ENCODE measurements around the gene DNMT3A. TPM values are rescaled to one million over a fixed set of nuclear protein-coding genes. Genes with fewer than 3 reads are reported as not detected.

DNMT3A gene
- total RNA-seq, 1 donor from 2014 or later = 16.5 TPM

DNA sequence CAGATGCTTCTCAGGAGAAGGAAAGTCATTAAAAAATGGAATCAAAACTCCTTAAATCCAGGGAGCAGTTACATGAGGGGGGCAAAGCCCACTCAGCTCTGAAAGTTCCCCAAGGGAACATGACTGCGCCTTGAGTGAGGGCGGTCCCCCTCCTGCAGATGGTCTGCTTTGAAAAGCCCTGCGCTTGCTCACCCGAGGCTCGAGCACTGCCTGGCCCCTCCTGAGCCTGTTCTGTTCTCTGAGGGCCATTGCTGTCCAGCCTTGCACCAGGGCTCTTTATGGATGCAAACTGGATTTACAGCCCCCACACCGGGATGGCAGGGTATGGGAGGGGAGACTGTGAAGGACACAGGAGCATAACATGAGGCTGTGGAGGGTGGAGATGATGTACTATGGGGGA is 37.8 kb upstream of the DNMT3A start:
- H3K36me3 ChIP-seq = no peaks in the 10 kb centered on the region
- intact Hi-C loops (cut with micrococcal nuclease) = no loop called here
- H3K27me3 ChIP-seq (ENCODE audit: low read depth) = no peaks in the 10 kb centered on the region
- H3K4me3 ChIP-seq = no peak overlapping the region
- TF ChIP-seq CTCF (IDR thresholded peaks at IDR 0.05; ENCODE audit: borderline replicate concordance) = no peak
- no peak overlapping the region for H3K27ac ChIP-seq (replicated peaks)
- no peaks in the 10 kb centered on the region for H3K9me3 ChIP-seq (replicated peaks)
- no peak for DNase-seq
- peaks cover 21% of the 10 kb centered on the region for H3K4me1 ChIP-seq

DNA sequence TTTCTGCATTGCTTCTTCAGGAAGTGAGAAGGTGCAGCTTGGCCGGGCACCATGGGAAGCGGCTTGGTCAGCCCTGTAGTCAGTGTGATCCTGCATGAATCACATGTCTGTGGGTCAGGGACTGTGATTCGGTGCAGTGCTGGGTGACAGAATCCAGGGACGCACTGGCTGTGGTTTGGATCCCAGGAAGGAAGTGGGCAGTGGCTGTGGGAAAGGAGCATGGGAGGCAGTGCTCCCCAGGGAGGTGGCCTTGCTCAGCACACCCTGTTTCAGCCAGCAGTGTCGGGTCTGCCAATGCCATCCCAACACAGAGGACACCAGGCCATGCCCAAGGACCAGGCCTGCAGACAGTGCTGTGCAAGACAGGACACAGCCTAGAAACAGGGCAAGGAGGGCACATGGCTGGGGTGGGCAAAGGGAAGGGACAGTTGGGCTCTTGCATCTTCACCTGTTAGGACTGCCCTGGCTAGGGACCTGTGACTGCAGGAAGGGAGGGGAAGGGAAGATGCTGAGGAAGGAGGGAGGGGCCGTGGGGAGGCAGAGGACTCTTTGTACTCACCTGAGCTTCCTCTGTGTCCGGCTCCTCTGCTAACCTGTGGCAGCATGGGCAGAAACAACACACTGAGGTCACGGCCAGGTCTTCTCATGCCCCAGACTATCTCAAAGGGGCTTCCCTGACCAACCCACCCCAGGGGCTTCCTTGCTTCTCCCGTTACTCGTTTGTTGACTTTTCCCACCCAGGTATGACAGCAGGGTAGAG is 37.2 kb upstream of the DNMT3A start:
- no peak for DNase-seq
- Histone ChIP-seq H3K9me3 (replicated peaks) (no peaks in the 10 kb centered on the region), H3K36me3 (no peaks in the 10 kb centered on the region), H3K27ac (replicated peaks) (no peak overlapping the region), H3K4me3 (no peak overlapping the region), H3K4me1 (peaks cover 21% of the 10 kb centered on the region), H3K27me3 (ENCODE audit: low read depth) (no peaks in the 10 kb centered on the region)
- intact Hi-C loops (cut with micrococcal nuclease) = no loop called here
- TF ChIP-seq CTCF (IDR thresholded peaks at IDR 0.05; ENCODE audit: borderline replicate concordance) = no peak

- no peak for DNase-seq
- no peaks in the 10 kb centered on the region for H3K9me3 ChIP-seq (replicated peaks)
- intact Hi-C loops (cut with micrococcal nuclease) = no loop called here
- no peak overlapping the region for H3K4me3 ChIP-seq
- H3K4me1 ChIP-seq = peaks cover 28% of the 10 kb centered on the region
- H3K27ac ChIP-seq (replicated peaks) = no peak overlapping the region
- no peaks in the 10 kb centered on the region for H3K27me3 ChIP-seq (ENCODE audit: low read depth)
- TF ChIP-seq CTCF (IDR thresholded peaks at IDR 0.05; ENCODE audit: borderline replicate concordance) = no peak
- no peaks in the 10 kb centered on the region for H3K36me3 ChIP-seq
Measured at GRCh38 chr2:25377822-25378421, 36.2 kb upstream of the DNMT3A start.

- Histone ChIP-seq H3K4me3 (peak overlapping the region; percentile 58), H3K4me1 (peaks cover 28% of the 10 kb centered on the region), H3K36me3 (no peaks in the 10 kb centered on the region), H3K27me3 (ENCODE audit: low read depth) (no peaks in the 10 kb centered on the region), H3K9me3 (replicated peaks) (no peaks in the 10 kb centered on the region), H3K27ac (replicated peaks) (peak overlapping the region; percentile 56)
- peak; percentile 98 for TF ChIP-seq CTCF (IDR thresholded peaks at IDR 0.05; ENCODE audit: borderline replicate concordance)
- peak; percentile 83 for DNase-seq
- intact Hi-C loops (cut with micrococcal nuclease) = no loop called here
Measured at GRCh38 chr2:25376750-25377621, 35.3 kb upstream of the DNMT3A start.

DNA sequence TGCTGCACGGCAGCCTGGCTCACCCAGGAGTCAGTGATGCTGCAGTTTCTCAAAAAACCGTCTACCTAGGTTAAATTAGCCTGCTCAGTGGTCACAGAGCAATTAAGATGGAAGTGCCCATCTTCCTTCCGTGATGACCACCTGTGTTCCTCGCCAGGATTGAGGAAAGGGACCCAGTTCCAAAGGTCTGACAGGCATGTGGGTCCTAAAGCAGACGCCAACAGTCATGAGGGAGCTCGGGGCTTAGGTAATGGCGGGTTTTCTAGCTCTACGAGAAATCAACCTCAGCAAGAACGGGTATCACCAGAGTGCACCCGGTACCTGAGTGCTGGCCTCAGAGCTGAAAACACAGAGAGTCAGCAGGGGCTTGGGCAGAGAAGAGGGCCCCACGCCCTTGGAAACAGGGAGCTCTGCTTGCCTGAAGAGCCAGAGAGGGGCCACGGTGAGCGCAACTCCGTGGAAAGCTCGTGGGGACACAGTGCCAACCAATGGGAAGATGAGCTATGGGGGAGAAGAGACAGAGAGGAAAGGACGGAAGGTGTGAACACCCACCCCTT is 34.3 kb upstream of the DNMT3A start:
- Histone ChIP-seq H3K9me3 (replicated peaks) (no peaks in the 10 kb centered on the region), H3K36me3 (no peaks in the 10 kb centered on the region), H3K4me1 (peaks cover 26% of the 10 kb centered on the region), H3K27me3 (ENCODE audit: low read depth) (no peaks in the 10 kb centered on the region), H3K27ac (replicated peaks) (no peak overlapping the region), H3K4me3 (peak overlapping the region; percentile 58)
- intact Hi-C loops (cut with micrococcal nuclease) = no loop called here
- no peak for TF ChIP-seq CTCF (IDR thresholded peaks at IDR 0.05; ENCODE audit: borderline replicate concordance)
- no peak for DNase-seq
